GM18517 (cell line): ENCODE measurements around the gene COL13A1.

Experiments used
- ATAC-seq: cut with Tn5 transposase; IDR thresholded peaks from one replicate; pipeline ENCODE4 v1.9.1; 2021; ENCODE audit warnings: mild to moderate bottlenecking, moderate library complexity; ENCODE audit not compliant: unreplicated experiment

COL13A1 gene

DNA sequence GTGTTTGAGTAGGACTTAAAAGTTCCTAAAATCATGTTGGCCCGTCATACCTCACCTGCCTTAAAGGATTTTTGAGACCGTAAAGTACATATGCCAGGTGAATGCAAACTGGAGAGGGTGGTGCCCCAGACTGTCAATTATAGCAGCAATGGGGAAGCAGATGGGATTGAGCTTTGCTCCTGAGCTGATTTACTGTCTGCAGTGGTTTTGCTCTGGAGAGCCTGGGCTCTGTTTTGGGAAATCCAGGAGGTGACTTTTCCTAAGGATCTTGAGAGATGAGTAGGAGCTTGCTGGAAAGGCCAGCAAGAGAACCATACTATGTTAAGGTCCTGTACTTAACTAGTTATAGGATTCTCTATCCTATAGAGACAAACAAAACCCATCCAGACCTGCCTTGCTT, 43.0 kb downstream of the COL13A1 start:
- no peak for ATAC-seq

DNA sequence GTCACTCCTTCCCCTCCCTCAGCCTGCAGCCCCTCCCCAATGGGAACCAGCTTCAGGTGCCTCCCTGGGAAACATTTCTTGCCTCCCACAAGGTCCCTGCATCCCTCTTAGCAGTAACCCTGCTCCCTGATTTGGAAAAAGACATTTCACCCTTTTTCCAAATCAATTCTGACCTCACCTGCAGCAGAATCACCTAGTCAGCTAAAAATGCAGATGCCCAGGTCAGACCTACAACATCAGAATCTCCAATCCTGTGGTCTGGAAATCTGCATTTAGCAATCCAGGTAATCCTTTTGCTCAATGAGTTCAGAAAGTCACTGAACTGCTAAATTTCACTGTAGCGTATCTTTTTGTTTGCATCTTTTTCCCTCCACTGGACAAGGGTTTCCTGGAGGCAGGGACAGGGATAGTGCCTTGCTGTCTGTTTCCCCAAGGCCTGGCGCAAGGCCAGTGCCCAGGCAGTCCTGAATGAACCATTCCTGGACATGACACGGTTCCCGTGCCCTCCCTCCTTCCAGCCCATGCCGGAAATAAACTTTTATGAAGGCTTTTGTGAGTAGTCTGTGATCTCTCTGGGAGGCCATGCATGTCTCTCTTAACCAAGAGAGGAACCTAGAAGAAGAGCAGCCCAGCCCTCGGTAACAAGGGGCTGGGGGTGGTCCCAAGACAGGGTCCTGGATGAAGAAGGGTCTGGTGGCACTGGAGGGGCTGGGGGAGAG, 44.0 kb downstream of the COL13A1 start:
- ATAC-seq = no peak

GRCh38 chr10:69846293-69846921, 44.7 kb downstream of the COL13A1 start:
- ATAC-seq = no peak

DNA sequence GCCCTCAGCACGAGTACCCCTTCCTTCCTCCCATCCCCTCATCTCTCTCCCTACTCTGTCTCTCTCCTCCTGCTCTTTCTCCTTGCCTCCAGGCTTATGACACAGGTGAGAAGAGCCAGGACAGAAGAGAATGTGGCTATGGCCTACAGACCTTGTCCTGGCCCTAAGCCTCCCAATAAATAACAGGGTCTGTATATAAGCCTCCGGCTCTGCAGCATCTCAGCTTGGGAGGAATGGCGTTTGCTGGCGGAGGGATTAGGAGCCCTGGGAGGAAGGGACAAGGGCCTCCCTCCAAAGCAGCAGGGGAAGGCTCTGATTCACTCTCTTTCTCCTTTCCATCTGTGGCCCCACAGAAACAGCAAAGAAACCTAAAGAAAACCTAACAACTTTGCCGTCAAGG, 45.8 kb downstream of the COL13A1 start:
- no peak for ATAC-seq

- no peak for ATAC-seq
Measured at GRCh38 chr10:69847883-69848282, 46.2 kb downstream of the COL13A1 start.

DNA sequence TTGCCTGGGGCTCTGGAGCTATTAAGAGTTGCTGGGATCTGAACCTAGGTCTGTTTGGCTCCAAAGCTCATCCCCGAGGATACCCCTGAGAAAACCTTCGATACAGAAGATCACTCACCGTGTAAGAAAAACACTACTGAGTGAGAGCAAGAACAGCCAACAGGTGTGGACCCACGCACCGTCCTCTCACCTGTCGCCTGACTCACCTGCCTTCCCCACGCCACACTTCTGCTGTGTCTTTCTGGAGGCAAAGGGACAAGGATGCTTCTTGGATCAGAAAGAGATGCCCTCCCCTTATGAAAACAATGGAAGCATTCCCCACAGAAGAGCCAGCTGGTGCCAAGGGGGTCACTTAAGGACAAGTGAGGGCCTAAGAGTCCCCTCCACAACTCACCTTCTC, 46.7 kb downstream of the COL13A1 start:
- no peak for ATAC-seq

GRCh38 chr10:69849825-69850224, 48.1 kb downstream of the COL13A1 start:
- no peak for ATAC-seq

- no peak for ATAC-seq
Measured at GRCh38 chr10:69850440-69850839, 48.7 kb downstream of the COL13A1 start.

DNA sequence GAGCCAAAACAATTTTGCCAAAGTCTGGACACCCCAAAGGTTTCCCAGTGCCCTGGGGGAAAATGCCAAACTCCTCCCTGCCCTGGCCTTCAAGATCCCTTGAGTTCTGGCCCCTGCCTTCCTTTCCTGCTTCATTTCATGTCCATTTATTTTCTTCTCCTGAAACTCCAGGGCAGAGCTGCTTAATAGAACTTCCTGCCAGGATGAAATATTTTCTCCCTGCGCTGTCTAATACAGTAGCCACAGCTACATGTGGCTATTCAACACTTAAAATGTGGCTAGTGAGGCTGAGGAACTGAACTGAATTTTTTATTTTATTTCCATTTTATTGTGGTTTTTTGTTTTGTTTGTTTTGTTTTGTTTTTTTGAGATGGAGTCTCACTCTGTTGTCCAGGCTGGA, 49.6 kb downstream of the COL13A1 start:
- no peak for ATAC-seq

DNA sequence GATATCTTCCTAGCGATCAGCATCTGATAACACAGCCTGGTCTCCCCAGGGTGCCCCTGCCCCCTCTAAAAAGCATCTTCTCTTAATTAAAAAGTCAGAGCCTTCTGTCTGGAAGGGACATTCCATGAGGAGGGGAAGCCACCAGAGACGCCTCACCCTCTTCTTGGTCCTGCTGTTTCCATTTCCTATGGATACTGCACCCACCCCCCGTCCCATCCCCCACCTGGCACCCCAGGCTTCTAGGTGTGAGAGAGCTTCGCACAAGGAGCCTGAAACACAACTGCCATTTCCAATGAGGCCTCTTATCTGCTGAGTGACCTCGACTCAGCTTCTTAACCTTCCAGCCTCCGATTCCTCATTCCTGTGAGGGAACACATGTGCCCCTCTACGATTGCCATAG, 51.4 kb downstream of the COL13A1 start:
- ATAC-seq = no peak

DNA sequence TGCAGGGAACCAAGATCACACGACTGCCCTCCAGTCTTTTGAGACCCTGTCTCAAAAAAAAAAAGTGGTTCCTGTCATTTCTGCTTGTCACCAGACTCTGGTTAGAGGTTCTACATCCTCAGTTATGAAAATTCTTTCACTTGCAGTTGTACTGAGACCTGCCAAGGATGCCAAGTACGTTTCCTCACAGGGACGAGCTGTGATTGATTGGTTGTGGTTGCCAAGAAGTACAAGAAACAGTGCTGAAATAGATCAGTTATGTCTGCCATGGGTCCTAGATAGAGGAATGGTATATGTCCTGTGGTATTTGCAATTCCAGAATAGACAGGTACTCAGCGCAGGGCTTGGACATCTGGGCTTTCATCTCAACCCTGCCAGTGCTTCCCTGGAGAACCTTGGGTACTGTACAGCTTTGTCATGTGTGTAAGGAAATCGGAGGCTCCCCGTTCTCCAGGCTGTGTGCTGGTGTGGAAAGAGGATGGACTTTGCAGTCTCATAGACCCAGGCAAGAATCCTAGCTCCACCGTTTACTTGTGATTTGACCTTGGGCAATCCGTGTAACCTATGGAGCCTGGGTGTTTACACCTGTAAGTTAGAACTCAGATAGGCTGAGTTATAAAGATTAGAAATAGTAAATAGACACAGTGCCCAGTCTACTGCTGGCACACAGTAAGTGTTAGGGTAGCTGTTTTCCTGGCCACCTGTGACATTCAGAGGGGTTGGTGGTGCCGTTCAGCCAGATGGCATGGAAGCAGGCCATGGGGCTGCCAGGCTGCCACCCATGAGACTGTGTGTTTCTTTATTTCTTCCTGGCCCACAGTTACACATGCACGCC, 53.0 kb downstream of the COL13A1 start:
- no peak for ATAC-seq

GRCh38 chr10:69855346-69856111, 53.8 kb downstream of the COL13A1 start:
- no peak for ATAC-seq

- no peak for ATAC-seq
Measured at GRCh38 chr10:69856601-69857166, 55.0 kb downstream of the COL13A1 start.

DNA sequence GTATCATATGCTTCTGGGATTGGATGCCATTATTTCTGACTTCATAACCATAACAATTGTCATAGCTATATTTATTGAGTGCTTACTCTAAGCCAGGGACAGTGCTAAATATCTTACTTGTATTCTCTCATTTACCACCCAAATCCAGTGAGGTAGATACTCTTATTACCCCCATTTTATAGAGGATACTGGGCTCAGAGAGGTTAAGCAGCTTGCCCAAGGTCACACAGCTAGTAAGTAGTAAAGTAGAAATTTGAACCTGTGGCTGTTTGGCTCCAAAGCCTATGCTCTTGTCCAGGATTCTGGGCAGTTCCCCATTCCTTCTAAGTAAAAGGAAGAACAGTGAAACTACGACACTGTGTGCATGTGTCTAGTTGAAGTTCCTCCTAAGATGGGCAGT, 56.5 kb downstream of the COL13A1 start:
- no peak for ATAC-seq

DNA sequence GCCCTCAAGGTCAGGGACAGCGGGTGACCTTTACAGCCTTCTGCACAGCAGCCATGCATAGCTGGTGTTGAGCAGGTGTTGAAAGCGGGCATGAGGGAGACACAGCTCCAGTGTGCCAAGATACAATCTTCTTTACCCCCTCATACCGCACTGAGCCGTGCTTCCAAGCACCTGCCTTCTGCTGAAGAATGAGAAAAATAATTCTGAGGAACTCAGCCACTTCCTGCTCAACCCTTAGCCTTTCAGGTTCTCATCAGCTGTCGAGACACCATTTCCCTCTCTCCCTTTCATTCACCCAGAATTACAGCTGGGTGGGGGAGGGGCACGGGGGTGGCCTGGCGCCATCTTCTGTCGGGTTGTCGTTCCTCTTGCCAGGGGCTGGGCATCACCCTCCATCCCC, 58.6 kb downstream of the COL13A1 start:
- ATAC-seq = no peak

GRCh38 chr10:69861251-69862240, 59.8 kb downstream of the COL13A1 start:
- no peak for ATAC-seq

DNA sequence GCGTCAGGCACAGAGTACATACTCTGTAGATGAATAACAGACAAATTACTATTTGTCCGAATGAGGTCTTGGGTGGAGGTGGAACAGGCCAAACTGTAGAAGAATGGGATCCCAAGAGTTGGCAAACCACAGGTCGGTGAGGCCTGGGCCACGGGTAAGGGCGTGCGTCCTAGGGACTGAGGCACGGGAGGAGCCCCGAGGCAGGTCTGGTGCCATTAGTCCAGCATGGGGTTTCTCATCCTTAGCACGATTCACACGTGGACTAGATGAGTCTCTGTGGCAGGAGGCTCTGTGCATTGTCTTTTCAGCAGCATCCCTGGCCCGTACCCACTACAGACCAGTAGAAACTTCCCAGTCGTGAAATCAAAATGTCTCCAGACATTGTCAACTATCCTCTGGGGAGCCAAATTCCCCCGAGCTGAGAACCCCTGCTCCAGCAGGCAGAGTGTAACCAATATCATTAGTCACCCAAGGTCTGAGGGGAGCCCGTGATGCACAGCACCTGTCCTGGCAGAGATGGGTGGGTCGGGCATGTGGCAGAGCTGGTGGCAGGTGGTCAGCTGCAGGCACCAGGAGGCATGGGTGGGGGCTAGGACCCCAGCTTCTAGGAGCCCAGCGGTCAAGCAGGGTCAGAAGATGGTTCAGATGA, 61.3 kb downstream of the COL13A1 start:
- no peak for ATAC-seq

DNA sequence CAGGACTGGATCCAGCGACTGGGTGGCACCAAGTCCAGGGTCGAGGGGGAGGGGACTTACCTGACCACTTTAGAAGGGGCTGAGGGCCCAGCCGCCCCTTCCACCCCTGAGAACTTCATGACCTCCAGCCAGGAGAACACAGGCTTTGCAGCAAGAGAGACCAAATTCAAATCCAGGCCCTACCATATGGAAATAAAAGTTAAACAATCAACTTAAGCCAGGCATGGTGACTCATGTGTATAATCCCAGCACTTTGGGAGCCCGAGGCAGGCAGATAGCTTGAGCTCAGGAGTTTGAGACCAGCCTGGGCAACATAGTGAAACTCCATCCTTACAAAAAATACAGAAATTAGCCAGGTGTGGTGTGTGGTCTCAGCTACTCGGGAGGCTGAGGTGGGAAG, 61.9 kb downstream of the COL13A1 start:
- no peak for ATAC-seq

- no peak for ATAC-seq
Measured at GRCh38 chr10:69864321-69864720, 62.6 kb downstream of the COL13A1 start.
